HG02642 (cell line): ENCODE data around the gene CDH4.

Experiments
- ATAC-seq: cut with Tn5 transposase; IDR thresholded peaks from one replicate; pipeline ENCODE4 v1.9.1; 2021; ENCODE audit warnings: mild to moderate bottlenecking; ENCODE audit not compliant: unreplicated experiment, poor library complexity

CDH4 gene

GRCh38 chr20:61649860-61650162 is 397.8 kb downstream of the CDH4 start:
- ATAC-seq: no peak

GRCh38 chr20:61650912-61651733 is 399.1 kb downstream of the CDH4 start:
- no peak for ATAC-seq

- no peak for ATAC-seq
Observed at GRCh38 chr20:61652146-61652545, 400.1 kb downstream of the CDH4 start.

GRCh38 chr20:61654726-61655125 is 402.7 kb downstream of the CDH4 start:
- ATAC-seq: no peak

- ATAC-seq: no peak
Observed at GRCh38 chr20:61655591-61655990, 403.5 kb downstream of the CDH4 start.

GRCh38 chr20:61656198-61656597 is 404.1 kb downstream of the CDH4 start:
- no peak for ATAC-seq

- ATAC-seq: no peak
Observed at GRCh38 chr20:61657721-61658377, 405.8 kb downstream of the CDH4 start.

GRCh38 chr20:61658563-61658962 is 406.5 kb downstream of the CDH4 start:
- ATAC-seq: no peak

GRCh38 chr20:61659246-61659993 is 407.4 kb downstream of the CDH4 start:
- no peak for ATAC-seq

- no peak for ATAC-seq
Observed at GRCh38 chr20:61659994-61660346, 407.9 kb downstream of the CDH4 start.

- no peak for ATAC-seq
Observed at GRCh38 chr20:61660559-61660958, 408.5 kb downstream of the CDH4 start.

- ATAC-seq: no peak
Observed at GRCh38 chr20:61661025-61661424, 409.0 kb downstream of the CDH4 start.

- ATAC-seq: no peak
Observed at GRCh38 chr20:61661583-61661982, 409.5 kb downstream of the CDH4 start.

GRCh38 chr20:61662226-61662967 is 410.3 kb downstream of the CDH4 start:
- no peak for ATAC-seq

GRCh38 chr20:61662968-61663331 is 410.9 kb downstream of the CDH4 start:
- ATAC-seq: no peak

- ATAC-seq: no peak
Observed at GRCh38 chr20:61663521-61664425, 411.7 kb downstream of the CDH4 start.

- no peak for ATAC-seq
Observed at GRCh38 chr20:61664556-61665320, 412.7 kb downstream of the CDH4 start.

GRCh38 chr20:61665528-61666470 is 413.7 kb downstream of the CDH4 start:
- ATAC-seq: no peak
